ENCODE measurements around the gene KCNN3.

KCNN3 gene

GRCh38 chr1:154747740-154748404 is 122.2 kb downstream of the KCNN3 start:
- peak; percentile 79 for DNase-seq

GRCh38 chr1:154747380-154747739 is 122.7 kb downstream of the KCNN3 start:
- no peak for DNase-seq

- DNase-seq: no peak
Observed at GRCh38 chr1:154746622-154747299, 123.3 kb downstream of the KCNN3 start.

- DNase-seq: no peak
Observed at GRCh38 chr1:154745750-154746425, 124.2 kb downstream of the KCNN3 start.

GRCh38 chr1:154745286-154745731 is 124.8 kb downstream of the KCNN3 start:
- peak; percentile 66 for DNase-seq

GRCh38 chr1:154744352-154745035 is 125.6 kb downstream of the KCNN3 start:
- no peak for DNase-seq

GRCh38 chr1:154743526-154744036 is 126.5 kb downstream of the KCNN3 start:
- no peak for DNase-seq

GRCh38 chr1:154742606-154743005 is 127.5 kb downstream of the KCNN3 start:
- no peak for DNase-seq

- no peak for DNase-seq
Observed at GRCh38 chr1:154741741-154742495, 128.2 kb downstream of the KCNN3 start.

GRCh38 chr1:154741327-154741726 is 128.8 kb downstream of the KCNN3 start:
- DNase-seq: no peak

GRCh38 chr1:154739654-154740053 is 130.4 kb downstream of the KCNN3 start:
- no peak for DNase-seq

- no peak for DNase-seq
Observed at GRCh38 chr1:154736841-154737240, 133.2 kb downstream of the KCNN3 start.

GRCh38 chr1:154735804-154736168 is 134.3 kb downstream of the KCNN3 start:
- no peak for DNase-seq

GRCh38 chr1:154735061-154735803 is 134.8 kb downstream of the KCNN3 start:
- DNase-seq: no peak

GRCh38 chr1:154733621-154734020 is 136.5 kb downstream of the KCNN3 start:
- DNase-seq: no peak

GRCh38 chr1:154730986-154731489 is 139.0 kb downstream of the KCNN3 start:
- no peak for DNase-seq

- no peak for DNase-seq
Observed at GRCh38 chr1:154730259-154730658, 139.8 kb downstream of the KCNN3 start.

GRCh38 chr1:154729577-154729976 is 140.5 kb downstream of the KCNN3 start:
- DNase-seq: no peak

- no peak for DNase-seq
Observed at GRCh38 chr1:154729031-154729442, 141.0 kb downstream of the KCNN3 start.

GRCh38 chr1:154726896-154727753 is 143.0 kb downstream of the KCNN3 start:
- no peak for DNase-seq

- DNase-seq: no peak
Observed at GRCh38 chr1:154726443-154726842, 143.6 kb downstream of the KCNN3 start.
